Caco-2 (cell line): ENCODE results near the gene MARS1. TPM values are rescaled to one million over a fixed set of nuclear protein-coding genes. Genes with fewer than 3 reads are reported as not detected.

Experiments used
- BruUV-seq: library from RNA; stranded (reverse); fragments of 400-500 nt; replicated peaks from 2 replicates; lab custom pipeline; 2021; lab: Mats Ljungman, UMichigan
- CTCF ChIA-PET: fragments of 300-600 bp; sonication (Branson Sonifier 250); formaldehyde crosslinking; loops from one replicate; lab custom pipeline; 2022; ENCODE audit warnings: antibody characterized with exemption; lab: Charles Lee
- POLR2A ChIA-PET: fragments of 300-600 bp; sonication (Branson Sonifier 250); formaldehyde crosslinking; loops from one replicate; lab custom pipeline; 2022; ENCODE audit warnings: antibody characterized with exemption; lab: Charles Lee
- DNase-seq, 2 experiments: peaks; one replicate each; pipeline versions ENCODE4 v3.0.0 to v3.0.0-alpha.2; 2020 to 2022
- H3K27me3 ChIP-seq: replicated peaks from 2 replicates; pipeline ENCODE4 v1.6.0; 2011; ENCODE audit warnings: low read length; ENCODE audit not compliant: control insufficient read depth, insufficient read depth
- H3K36me3 ChIP-seq: 2 replicates; pipeline ENCODE4 v1.5.1; 2011; ENCODE audit warnings: low read length; ENCODE audit not compliant: control insufficient read depth, insufficient read depth
- H3K4me1 ChIP-seq: fragments of 250-450 bp; sonication (Bioruptor Pico); 2 replicates; pipeline ENCODE4 v1.5.1; 2020; ENCODE audit warnings: mild to moderate bottlenecking
- H3K4me3 ChIP-seq: 2 replicates; pipeline ENCODE4 v1.5.1; 2011; ENCODE audit warnings: low read depth, mild to moderate bottlenecking, control low read depth, low read length
- H3K9me3 ChIP-seq: fragments of 250-450 bp; sonication (Bioruptor Pico); 2 replicates; pipeline ENCODE4 v1.5.1; 2020; ENCODE audit warnings: mild to moderate bottlenecking, moderate library complexity
- H3K27ac Mint-ChIP-seq: one replicate; pipeline ENCODE4 v1.8.0; 2022; ENCODE audit warnings: mixed read lengths; ENCODE audit not compliant: unreplicated experiment
- H3K27me3 Mint-ChIP-seq: one replicate; pipeline ENCODE4 v1.8.0; 2022; ENCODE audit warnings: mixed read lengths; ENCODE audit not compliant: insufficient read depth, unreplicated experiment
- H3K36me3 Mint-ChIP-seq: one replicate; pipeline ENCODE4 v1.8.0; 2022; ENCODE audit warnings: mild to moderate bottlenecking, mixed read lengths; ENCODE audit not compliant: insufficient read depth, unreplicated experiment
- H3K4me1 Mint-ChIP-seq: one replicate; pipeline ENCODE4 v1.8.0; 2022; ENCODE audit warnings: low read depth, mixed read lengths; ENCODE audit not compliant: unreplicated experiment
- H3K4me3 Mint-ChIP-seq: one replicate; pipeline ENCODE4 v1.8.0; 2022; ENCODE audit warnings: mild to moderate bottlenecking, moderate library complexity, mixed read lengths; ENCODE audit not compliant: unreplicated experiment
- H3K9me3 Mint-ChIP-seq: one replicate; pipeline ENCODE4 v1.8.0; 2022; ENCODE audit warnings: mixed read lengths; ENCODE audit not compliant: unreplicated experiment
- CTCF ChIP-seq, 2 experiments: fragments of 200-600 bp in 1 of 2; IDR thresholded peaks; 1 replicate in 1 of 2; 2 replicates in 1 of 2; pipeline versions ENCODE4 v1.5.1 to v1.8.0; 2011 to 2022; ENCODE audit warnings: antibody characterized with exemption in 1 of 2, control low read depth in 1 of 2, inconsistent platforms in 1 of 2, low read depth in 1 of 2, low read length in 1 of 2, mild to moderate bottlenecking in 1 of 2, moderate library complexity in 1 of 2; ENCODE audit not compliant: insufficient read depth in 1 of 2, severe bottlenecking in 1 of 2, unreplicated experiment in 1 of 2
- intact Hi-C: fragments of 100-400 bp; cut with micrococcal nuclease; formaldehyde crosslinking; loops from one replicate; pipeline ENCODE4 v1.10.0; 2022; ENCODE audit not compliant: unreplicated experiment
- total RNA-seq: library from RNA; stranded (reverse); gene quantifications from 2 replicates; pipeline ENCODE4 v1.2.3, GENCODE V29; 2022

MARS1 gene
- total RNA-seq, 1 experiment from 2014 or later, result 583 TPM

GRCh38 chr12:57476162-57476992 lies 11.5 kb upstream of the MARS1 start:
- POLR2A ChIA-PET, result interaction anchor here (0.5 kb wide), 2 partner anchors 163 to 1390 kb away, joined by 3 to 11 read pairs; no protein-coding TSS in a partner anchor

GRCh38 chr12:57476993-57477709 lies 10.7 kb upstream of the MARS1 start:
- no peaks in the 10 kb centered on the region for H3K36me3 Mint-ChIP-seq
- no peak overlapping the region for H3K27ac Mint-ChIP-seq
- Histone ChIP-seq H3K27me3 (no peaks in the 10 kb centered on the region), H3K36me3 (no peaks in the 10 kb centered on the region), H3K9me3 (no peaks in the 10 kb centered on the region), H3K4me1 (no peaks in the 10 kb centered on the region), H3K4me3 (no peak overlapping the region)
- intact Hi-C loops, result no loop called here
- no peak overlapping the region for H3K4me3 Mint-ChIP-seq
- H3K27me3 Mint-ChIP-seq, result peaks cover 19% of the 10 kb centered on the region
- peaks cover 4% of the 10 kb centered on the region for H3K4me1 Mint-ChIP-seq
- ChIA-PET CTCF (no interaction called here), POLR2A (interaction anchor here (0.5 kb wide), 2 partner anchors 164 to 1391 kb away, joined by 3 to 11 read pairs; no protein-coding TSS in a partner anchor)
- H3K9me3 Mint-ChIP-seq, result no peaks in the 10 kb centered on the region
- no peak for TF ChIP-seq CTCF (IDR thresholded peaks at IDR 0.05; ENCODE audit: insufficient read depth in 1 of 2, low read depth in 1 of 2, low read length in 1 of 2, severe bottlenecking in 1 of 2, unreplicated experiment in 1 of 2)
- BruUV-seq, result no TSS peak
- no peak for DNase-seq

More at GRCh38 chr12:57476162-57476992, 11.5 kb upstream of the MARS1 start:
- Mint-ChIP-seq H3K4me3 (peak overlapping the region; percentile 54), H3K9me3 (no peaks in the 10 kb centered on the region), H3K27ac (no peak overlapping the region), H3K4me1 (no peaks in the 10 kb centered on the region), H3K27me3 (peaks cover 15% of the 10 kb centered on the region), H3K36me3 (no peaks in the 10 kb centered on the region)
- CTCF ChIA-PET, result no interaction called here
- H3K9me3 ChIP-seq, result no peaks in the 10 kb centered on the region
- no peaks in the 10 kb centered on the region for H3K27me3 ChIP-seq
- no peaks in the 10 kb centered on the region for H3K36me3 ChIP-seq
- TF ChIP-seq CTCF (IDR thresholded peaks at IDR 0.05; ENCODE audit: insufficient read depth in 1 of 2, low read depth in 1 of 2, low read length in 1 of 2, severe bottlenecking in 1 of 2, unreplicated experiment in 1 of 2), result no peak
- intact Hi-C loops, result no loop called here
- H3K4me3 ChIP-seq, result peak overlapping the region; percentile 16
- no TSS peak for BruUV-seq
- DNase-seq, result no peak
- H3K4me1 ChIP-seq, result no peaks in the 10 kb centered on the region
